HG03432 (cell line): Measurements from ENCODE around the gene STAU1.
"Not testable (repeated sequence)": the region's sequence is repeated elsewhere in the genome, so short reads cannot be mapped to it uniquely, and the experiment has no call there.

Experiments used
- ATAC-seq: cut with Tn5 transposase; IDR thresholded peaks from one replicate; pipeline ENCODE4 v1.9.1; 2021; ENCODE audit warnings: mild to moderate bottlenecking, moderate library complexity; ENCODE audit not compliant: unreplicated experiment

STAU1 gene

GRCh38 chr20:49207076-49207475, 18.9 kb upstream of the STAU1 start:
- no peak for ATAC-seq

GRCh38 chr20:49203746-49204145, 15.6 kb upstream of the STAU1 start:
- ATAC-seq: no peak

- ATAC-seq: no peak
Observed at GRCh38 chr20:49203011-49203410, 14.9 kb upstream of the STAU1 start.

- ATAC-seq: no peak
Observed at GRCh38 chr20:49199729-49200293, 11.7 kb upstream of the STAU1 start.

- not testable (repeated sequence) for ATAC-seq
Observed at GRCh38 chr20:49192944-49193518, 4.9 kb upstream of the STAU1 start.

- ATAC-seq: peak; percentile 4
Observed at GRCh38 chr20:49187330-49187850, 744 bp downstream of the STAU1 start.

GRCh38 chr20:49186535-49187329, 1.4 kb downstream of the STAU1 start:
- ATAC-seq: no peak

- no peak for ATAC-seq
Observed at GRCh38 chr20:49185071-49185761, 2.9 kb downstream of the STAU1 start.

- ATAC-seq: no peak
Observed at GRCh38 chr20:49184691-49185070, 3.5 kb downstream of the STAU1 start.

- not testable (repeated sequence) for ATAC-seq
Observed at GRCh38 chr20:49184084-49184501, 4.0 kb downstream of the STAU1 start.

GRCh38 chr20:49183444-49183843, 4.7 kb downstream of the STAU1 start:
- no peak for ATAC-seq

GRCh38 chr20:49181265-49181877, 6.8 kb downstream of the STAU1 start:
- ATAC-seq: no peak

GRCh38 chr20:49179368-49180277, 8.5 kb downstream of the STAU1 start:
- peak; percentile 66 for ATAC-seq

- ATAC-seq: no peak
Observed at GRCh38 chr20:49174183-49174582, 14.0 kb downstream of the STAU1 start.

- no peak for ATAC-seq
Observed at GRCh38 chr20:49172413-49172812, 15.7 kb downstream of the STAU1 start.

- no peak for ATAC-seq
Observed at GRCh38 chr20:49171909-49172308, 16.2 kb downstream of the STAU1 start.

GRCh38 chr20:49170714-49171113, 17.4 kb downstream of the STAU1 start:
- no peak for ATAC-seq

GRCh38 chr20:49169547-49169946, 18.6 kb downstream of the STAU1 start:
- no peak for ATAC-seq

- ATAC-seq: not testable (repeated sequence)
Observed at GRCh38 chr20:49168864-49169263, 19.3 kb downstream of the STAU1 start.
